Psoas muscle (tissue), 8 donors: ENCODE results near the gene CTNNB1. TPM values are rescaled to one million over a fixed set of nuclear protein-coding genes. Genes with fewer than 3 reads are reported as not detected.

Source experiments
- ATAC-seq, 4 donors: fragments of 200-7000 bp; cut with Tn5 transposase; one replicate each; pipeline ENCODE4 v1.9.1; 2020; ENCODE audit warnings: moderate library complexity in 3 of 4, mild to moderate bottlenecking in 2 of 4
- DNase-seq, 2 donors: peaks; one replicate each; pipeline ENCODE4 v3.0.0-alpha.2; 2020
- H3K27ac ChIP-seq: fragments of 200-600 bp; one replicate; pipeline ENCODE4 v1.8.0; 2022
- H3K27me3 ChIP-seq, 3 donors: fragments of 200-600 bp in 1 of 3; one replicate each; pipeline versions ENCODE4 v1.6.1 to v1.8.0; 2013 to 2022; ENCODE audit warnings: low read length in 2 of 3, mild to moderate bottlenecking in 2 of 3, moderate library complexity in 1 of 3; ENCODE audit not compliant: insufficient read depth in 3 of 3
- H3K36me3 ChIP-seq, 2 donors: fragments of 200-600 bp in 1 of 2; one replicate each; pipeline versions ENCODE4 v1.6.1 to v1.8.0; 2013 to 2022; ENCODE audit warnings: low read depth in 1 of 2, mild to moderate bottlenecking in 1 of 2, moderate library complexity in 1 of 2; ENCODE audit not compliant: insufficient read depth in 1 of 2
- H3K4me1 ChIP-seq: fragments of 200-600 bp; one replicate; pipeline ENCODE4 v1.8.0; 2022
- H3K4me3 ChIP-seq: fragments of 200-600 bp; one replicate; pipeline ENCODE4 v1.8.0; 2022; ENCODE audit warnings: mild to moderate bottlenecking
- H3K9me3 ChIP-seq: fragments of 200-600 bp; one replicate; pipeline ENCODE4 v1.8.0; 2022
- WGBS, 3 donors: extraction: QIAGEN DNeasy Blood & Tissue Kit; methylation state at CpG; one replicate each; pipeline versions ENCODE4 v1.1.6 to v1.1.7; 2013; 5-methylcytosine and 5-hydroxymethylcytosine counted together
- intact Hi-C, 2 donors: fragments of 100-400 bp; cut with DNase I; formaldehyde crosslinking; loops; one replicate each; pipeline versions ENCODE4 v1.11.0 to v1.14.2; 2022
- polyA plus RNA-seq, 3 donors: library from polyadenylated mRNA; stranded (reverse); fragments of 200-250 nt; gene quantifications; one replicate each; pipeline ENCODE4 v1.2.3, GENCODE V29; 2013
- total RNA-seq, 4 donors: library from RNA; stranded (reverse); fragmentation: NEBNext Ultra II Directional in 2 of 4; extraction: Animal tissue kit (Norgen Biotek cat#: 25700) in 2 of 4; gene quantifications; one replicate each; pipeline versions ENCODE4 v1.2.1 to v1.2.4, GENCODE V29; 2021 to 2023
- TF ChIP-seq, protein P1 (sequence below): fragments of 200-600 bp; IDR thresholded peaks from one replicate; pipeline ENCODE4 v1.8.0; 2022; ENCODE audit warnings: antibody characterized with exemption
- donor health status: healthy with polysubstance abuse.
- donor health status: DM: no; HTN: no; CAD: no; lungs with moderate emphysema.
- donor health status: Bipolar disorder and iron deficiency.
- donor health status: healthy.
- donor health status: DM: yes; HTN: yes; CAD: no.
- donor health status: DM: no; HTN: no; CAD: no.
- donor health status: DM: no; HTN: no; CAD: no.
- donor health status: DM: yes; HTN: yes; CAD: no.

CTNNB1 gene
- total and polyA plus RNA-seq, 7 donors, result 32.1 to 128 (median 93.8) TPM

GRCh38 chr3:41216422-41216821 lies 17.1 kb downstream of the CTNNB1 start:
- ATAC-seq (no peak), DNase-seq (no peak)
- intact Hi-C loops, result no loop called here
- Histone ChIP-seq H3K27me3 (no peaks in the 10 kb centered on the region), H3K9me3 (no peaks in the 10 kb centered on the region), H3K4me3 (no peak overlapping the region), H3K27ac (no peak overlapping the region), H3K4me1 (peaks cover 72% of the 10 kb centered on the region), H3K36me3 (no peaks in the 10 kb centered on the region)
- 71 to 82% (median 79%) methylated on average over 2 of the region's 2 CpGs for WGBS, 3 donors
- TF ChIP-seq, protein P1, sequence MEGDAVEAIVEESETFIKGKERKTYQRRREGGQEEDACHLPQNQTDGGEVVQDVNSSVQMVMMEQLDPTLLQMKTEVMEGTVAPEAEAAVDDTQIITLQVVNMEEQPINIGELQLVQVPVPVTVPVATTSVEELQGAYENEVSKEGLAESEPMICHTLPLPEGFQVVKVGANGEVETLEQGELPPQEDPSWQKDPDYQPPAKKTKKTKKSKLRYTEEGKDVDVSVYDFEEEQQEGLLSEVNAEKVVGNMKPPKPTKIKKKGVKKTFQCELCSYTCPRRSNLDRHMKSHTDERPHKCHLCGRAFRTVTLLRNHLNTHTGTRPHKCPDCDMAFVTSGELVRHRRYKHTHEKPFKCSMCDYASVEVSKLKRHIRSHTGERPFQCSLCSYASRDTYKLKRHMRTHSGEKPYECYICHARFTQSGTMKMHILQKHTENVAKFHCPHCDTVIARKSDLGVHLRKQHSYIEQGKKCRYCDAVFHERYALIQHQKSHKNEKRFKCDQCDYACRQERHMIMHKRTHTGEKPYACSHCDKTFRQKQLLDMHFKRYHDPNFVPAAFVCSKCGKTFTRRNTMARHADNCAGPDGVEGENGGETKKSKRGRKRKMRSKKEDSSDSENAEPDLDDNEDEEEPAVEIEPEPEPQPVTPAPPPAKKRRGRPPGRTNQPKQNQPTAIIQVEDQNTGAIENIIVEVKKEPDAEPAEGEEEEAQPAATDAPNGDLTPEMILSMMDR, result no peak

GRCh38 chr3:41216993-41217392 lies 17.7 kb downstream of the CTNNB1 start:
- no peak for DNase-seq

GRCh38 chr3:41219424-41219823 lies 20.1 kb downstream of the CTNNB1 start:
- H3K4me1 ChIP-seq, result peaks cover 80% of the 10 kb centered on the region
- peaks cover 0 to 2% of the 10 kb centered on the region in 2 donors for H3K36me3 ChIP-seq
- H3K27ac ChIP-seq, result no peak overlapping the region
- TF ChIP-seq, protein P1, result no peak
- 89 to 94% (median 92%) methylated on average over 1 of the region's 1 CpG for WGBS, 3 donors
- H3K9me3 ChIP-seq, result no peaks in the 10 kb centered on the region
- ATAC-seq (no peak), DNase-seq (no peak)
- no peak overlapping the region for H3K4me3 ChIP-seq
- intact Hi-C loops, result no loop called here
- no peaks in the 10 kb centered on the region for H3K27me3 ChIP-seq

More at GRCh38 chr3:41216993-41217392, 17.7 kb downstream of the CTNNB1 start:
- Histone ChIP-seq H3K27me3 (no peaks in the 10 kb centered on the region), H3K27ac (no peak overlapping the region), H3K4me3 (no peak overlapping the region), H3K36me3 (no peaks in the 10 kb centered on the region), H3K9me3 (no peaks in the 10 kb centered on the region), H3K4me1 (peaks cover 78% of the 10 kb centered on the region)
- no peak for ATAC-seq
- intact Hi-C loops, result no loop called here
- TF ChIP-seq, protein P1, result no peak
- WGBS, 3 donors, result 50 to 55% (median 52%) methylated on average over 1 of the region's 1 CpG

GRCh38 chr3:41220906-41221677 lies 21.8 kb downstream of the CTNNB1 start:
- 74 to 77% (median 76%) methylated on average over 7 of the region's 7 CpGs for WGBS, 3 donors
- Histone ChIP-seq H3K36me3 (peaks cover 9 to 18% of the 10 kb centered on the region in 2 donors), H3K9me3 (no peaks in the 10 kb centered on the region), H3K4me3 (no peak overlapping the region), H3K4me1 (peaks cover 69% of the 10 kb centered on the region), H3K27me3 (no peaks in the 10 kb centered on the region), H3K27ac (no peak overlapping the region)
- TF ChIP-seq, protein P1, result no peak
- DNase-seq (no peak), ATAC-seq (no peak)
- intact Hi-C loops, result no loop called here
